IMR-90 (cell line): ENCODE results near the gene ZNF48. TPM values are rescaled to one million over a fixed set of nuclear protein-coding genes. Genes with fewer than 3 reads are reported as not detected.

Experiments
- ATAC-seq: fragments of 200-7000 bp; cut with Tn5 transposase; 2 replicates; pipeline ENCODE4 v1.9.1; 2020; ENCODE audit warnings: low read depth, mild to moderate bottlenecking, moderate library complexity
- BruUV-seq: library from RNA; stranded (reverse); fragments of 400-500 nt; replicated peaks from 2 replicates; lab custom pipeline; 2021; lab: Mats Ljungman, UMichigan
- CTCF ChIA-PET: fragments of 300-600 bp; formaldehyde crosslinking; extraction: SDS; loops from one replicate; lab custom pipeline; 2021; ENCODE audit warnings: antibody characterized with exemption; lab: Yijun Ruan, JAX
- POLR2A ChIA-PET: fragments of 300-600 bp; sonication (Branson Sonifier 250); formaldehyde crosslinking; loops from one replicate; lab custom pipeline; 2022; ENCODE audit warnings: antibody characterized with exemption; ENCODE audit not compliant: unreplicated experiment; lab: Charles Lee
- DNase-seq: peaks from one replicate; pipeline ENCODE4 v3.0.0; 2013
- H2AFZ ChIP-seq: replicated peaks from 2 replicates; pipeline ENCODE3; 2013; ENCODE audit warnings: low read length, mild to moderate bottlenecking; ENCODE audit not compliant: poor library complexity
- H2AK5ac ChIP-seq: 2 replicates; pipeline ENCODE4 v1.6.1; 2013; ENCODE audit warnings: low read depth, low read length, inconsistent platforms
- H2AK9ac ChIP-seq: replicated peaks from 2 replicates; pipeline ENCODE3; 2013; ENCODE audit warnings: mild to moderate bottlenecking, low read depth, low read length, moderate library complexity; ENCODE audit not compliant: poor library complexity
- H2BK120ac ChIP-seq: 2 replicates; pipeline ENCODE4 v1.6.1; 2013; ENCODE audit warnings: low read depth, low read length, inconsistent platforms
- H2BK15ac ChIP-seq: 3 replicates; pipeline ENCODE4 v1.6.1; 2013; ENCODE audit warnings: low read depth, low read length, inconsistent platforms
- H2BK20ac ChIP-seq: 2 replicates; pipeline ENCODE4 v1.6.1; 2013; ENCODE audit warnings: low read depth, mild to moderate bottlenecking, inconsistent platforms, low read length, moderate library complexity
- H2BK5ac ChIP-seq: 2 replicates; pipeline ENCODE4 v1.6.1; 2013; ENCODE audit warnings: mild to moderate bottlenecking, low read depth, low read length, inconsistent platforms; ENCODE audit not compliant: poor library complexity, severe bottlenecking
- H3K14ac ChIP-seq: replicated peaks from 2 replicates; pipeline ENCODE4 v1.6.1; 2013; ENCODE audit warnings: low read depth, low read length, inconsistent platforms
- H3K18ac ChIP-seq: 2 replicates; pipeline ENCODE4 v1.6.1; 2013; ENCODE audit warnings: low read depth, low read length, control low read depth
- H3K23ac ChIP-seq: 2 replicates; pipeline ENCODE4 v1.6.1; 2013; ENCODE audit warnings: low read depth, low read length, inconsistent platforms
- H3K27ac ChIP-seq: 2 replicates; pipeline ENCODE4 v1.5.1; 2013; ENCODE audit warnings: mild to moderate bottlenecking, control low read depth, low read length; ENCODE audit not compliant: insufficient read depth
- H3K27me3 ChIP-seq: 2 replicates; pipeline ENCODE4 v1.6.1; 2013; ENCODE audit warnings: low read length; ENCODE audit not compliant: control insufficient read depth, insufficient read depth
- H3K36me3 ChIP-seq: 2 replicates; pipeline ENCODE4 v1.6.1; 2013; ENCODE audit warnings: low read length, mixed read lengths; ENCODE audit not compliant: control insufficient read depth, insufficient read depth
- H3K4ac ChIP-seq: 2 replicates; pipeline ENCODE4 v1.6.1; 2013; ENCODE audit warnings: low read depth, low read length, inconsistent platforms
- H3K4me1 ChIP-seq: 2 replicates; pipeline ENCODE4 v1.6.1; 2013; ENCODE audit warnings: low read length, mixed read lengths; ENCODE audit not compliant: control insufficient read depth, insufficient read depth
- H3K4me2 ChIP-seq: 2 replicates; pipeline ENCODE4 v1.6.1; 2013; ENCODE audit warnings: low read depth, mild to moderate bottlenecking, control low read depth, low read length, moderate library complexity
- H3K4me3 ChIP-seq: 2 replicates; pipeline ENCODE4 v1.5.1; 2013; ENCODE audit warnings: low read depth, mild to moderate bottlenecking, control low read depth, low read length, moderate library complexity; ENCODE audit not compliant: insufficient read depth
- H3K56ac ChIP-seq: 2 replicates; pipeline ENCODE4 v1.6.1; 2013; ENCODE audit warnings: low read length, inconsistent platforms; ENCODE audit not compliant: insufficient read depth; ENCODE audit errors: extremely low read depth
- H3K79me1 ChIP-seq, 2 experiments: 2 replicates each; pipeline ENCODE4 v1.6.1; 2013; ENCODE audit warnings: low read length in 2 of 2, inconsistent platforms in 1 of 2, low read depth in 1 of 2
- H3K9ac ChIP-seq: 2 replicates; pipeline ENCODE4 v1.6.1; 2013; ENCODE audit warnings: low read depth, low read length, control low read depth
- H3K9me1 ChIP-seq: 2 replicates; pipeline ENCODE4 v1.6.1; 2013; ENCODE audit warnings: low read length, inconsistent platforms; ENCODE audit not compliant: insufficient read depth
- H3K9me3 ChIP-seq: 2 replicates; pipeline ENCODE4 v1.6.1; 2013; ENCODE audit warnings: low read length; ENCODE audit not compliant: control insufficient read depth, insufficient read depth
- H4K20me1 ChIP-seq: 2 replicates; pipeline ENCODE4 v1.6.1; 2013; ENCODE audit warnings: low read length, inconsistent platforms; ENCODE audit not compliant: insufficient read depth
- H4K5ac ChIP-seq: 2 replicates; pipeline ENCODE4 v1.6.1; 2013; ENCODE audit warnings: mild to moderate bottlenecking, low read depth, low read length, control low read depth
- H4K8ac ChIP-seq, 2 experiments: 2 replicates each; pipeline ENCODE4 v1.6.1; 2013; ENCODE audit warnings: low read depth in 2 of 2, low read length in 2 of 2, control low read depth in 1 of 2, inconsistent platforms in 1 of 2
- H4K91ac ChIP-seq: 2 replicates; pipeline ENCODE4 v1.6.1; 2013; ENCODE audit warnings: low read depth, low read length, inconsistent platforms; ENCODE audit not compliant: insufficient read depth
- BHLHE40 ChIP-seq: fragments of 150-350 bp; IDR thresholded peaks from 2 replicates; pipeline ENCODE4 v1.6.1; 2016; ENCODE audit warnings: mild to moderate bottlenecking, low read depth, low read length
- CEBPB ChIP-seq: IDR thresholded peaks from 2 replicates; pipeline ENCODE4 v1.6.1; 2012; ENCODE audit warnings: low read depth, low read length, improper control_type of control experiment
- CTCF ChIP-seq: conservative IDR thresholded peaks from 2 replicates; pipeline ENCODE4 v1.5.1; 2012; ENCODE audit warnings: mild to moderate bottlenecking, low read depth, low read length, improper control_type of control experiment
- ELK1 ChIP-seq: fragments of 150-350 bp; IDR thresholded peaks from 2 replicates; pipeline ENCODE4 v1.6.1; 2016; ENCODE audit warnings: low read depth, mild to moderate bottlenecking, low read length, moderate library complexity, borderline replicate concordance
- MAZ ChIP-seq: IDR thresholded peaks from 2 replicates; pipeline ENCODE4 v1.6.1; 2012; ENCODE audit warnings: low read depth, mild to moderate bottlenecking, low read length, improper control_type of control experiment, moderate library complexity, borderline replicate concordance
- NFE2L2 ChIP-seq: fragments of 150-350 bp; IDR thresholded peaks from 2 replicates; pipeline ENCODE4 v1.6.1; 2016; ENCODE audit warnings: low read depth, mild to moderate bottlenecking, low read length
- POLR2A ChIP-seq: IDR thresholded peaks from 2 replicates; pipeline ENCODE4 v1.6.1; 2012; ENCODE audit warnings: mild to moderate bottlenecking, low read depth, low read length
- RAD21 ChIP-seq: IDR thresholded peaks from 2 replicates; pipeline ENCODE4 v1.6.1; 2012; ENCODE audit warnings: low read length, improper control_type of control experiment
- RFX5 ChIP-seq: IDR thresholded peaks from 2 replicates; pipeline ENCODE4 v1.8.0; 2012; ENCODE audit warnings: low read depth, mild to moderate bottlenecking, low read length, moderate library complexity
- SMC3 ChIP-seq: fragments of 150-350 bp; IDR thresholded peaks from 2 replicates; pipeline ENCODE4 v1.6.1; 2016; ENCODE audit warnings: low read depth, mild to moderate bottlenecking, antibody characterized with exemption, low read length, moderate library complexity
- WGBS, 2 experiments: methylation state at CpG; one replicate each; pipeline versions ENCODE4 v1.1.5 to v1.1.7; 2013; ENCODE audit warnings: missing lambda C conversion rate in 2 of 2; ENCODE audit not compliant: insufficient read length in 1 of 2; ENCODE audit errors: extremely low coverage in 2 of 2; 5-methylcytosine and 5-hydroxymethylcytosine counted together
- dilution Hi-C: fragments of 300-500 bp; cut with HindIII; formaldehyde crosslinking; loops from one replicate; pipeline ENCODE4 v1.14.3; 2018; ENCODE audit warnings: low sequenced_read_pairs; ENCODE audit not compliant: unreplicated experiment
- in situ Hi-C: fragments of 300-500 bp; cut with MboI; formaldehyde crosslinking; loops from 3 replicates; pipeline ENCODE4 v1.14.3; 2019; ENCODE audit warnings: low sequenced_read_pairs, inconsistent platforms, mixed read lengths
- intact Hi-C: fragments of 100-400 bp; cut with micrococcal nuclease; formaldehyde crosslinking; loops from 2 replicates; pipeline ENCODE4 v1.10.0; 2022
- polyA plus RNA-seq, 3 experiments: library from polyadenylated mRNA; depleted of rRNA; stranded (reverse); fragments of >200 nt; gene quantifications; 2 replicates each; pipeline ENCODE4 v1.2.3, GENCODE V29; 2012; ENCODE audit warnings: low replicate concordance in 1 of 3
- total RNA-seq: library from RNA; depleted of rRNA; stranded (reverse); fragments of >200 nt; gene quantifications from 2 replicates; pipeline ENCODE4 v1.2.3, GENCODE V29; 2012

ZNF48 gene
- total and polyA plus RNA-seq, 2 of the 4 experiments (the other 2 are of a cell fraction), result 5.8 to 6.6 TPM

DNA sequence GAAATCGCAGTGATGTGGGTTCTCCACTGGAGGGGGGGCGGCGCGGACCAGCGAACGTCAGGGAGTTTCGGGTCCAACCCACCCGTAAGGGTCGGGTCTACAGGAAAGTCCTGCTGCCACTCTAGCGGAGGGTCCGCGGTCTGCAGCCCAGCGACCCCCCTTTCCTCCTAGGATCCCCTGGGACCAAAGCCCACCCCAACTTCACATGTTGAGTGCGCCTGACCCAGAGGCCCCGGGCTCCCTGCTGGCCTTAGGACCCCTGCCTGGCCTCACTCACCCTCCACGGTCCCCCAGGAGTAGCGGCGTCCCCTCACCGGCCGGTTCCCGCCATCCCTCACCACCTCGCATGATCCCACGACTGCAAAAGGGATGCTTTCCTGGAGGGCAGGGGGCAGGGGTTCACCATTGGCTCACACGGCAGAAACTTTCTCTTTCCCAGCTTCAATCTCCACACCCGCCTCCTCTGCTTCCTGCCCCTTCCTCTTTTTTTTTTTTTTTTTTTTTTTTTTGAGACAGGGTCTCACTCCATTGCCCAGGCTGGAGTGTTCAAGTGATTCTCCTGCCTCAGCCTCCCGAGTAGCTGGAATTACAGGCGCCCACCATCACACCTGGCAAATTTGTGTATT, 15.9 kb upstream of the ZNF48 start:
- peak overlapping the region; percentile 74 for H2AK5ac ChIP-seq
- no peak overlapping the region for H3K56ac ChIP-seq
- H3K18ac ChIP-seq, result no peak overlapping the region
- peaks cover 10% of the 10 kb centered on the region for H4K20me1 ChIP-seq
- peak overlapping the region; percentile 71 for H3K4me3 ChIP-seq
- peak overlapping the region; percentile 35 for H2BK5ac ChIP-seq
- no peak for DNase-seq
- ATAC-seq, result no peak
- peak overlapping the region in 1 of 2 experiments; percentile 69; a peak in 1 of 4 replicates for H4K8ac ChIP-seq
- peak overlapping the region; percentile 99 for H2AFZ ChIP-seq
- H3K9ac ChIP-seq, result peak overlapping the region; percentile 57
- peaks cover 7% of the 10 kb centered on the region for H3K4me1 ChIP-seq
- POLR2A ChIA-PET, result no interaction called here
- peak overlapping the region; percentile 50 for H3K27ac ChIP-seq
- intact Hi-C loops (loop anchor here (2.0 kb wide), 1 partner anchor 16 kb away; the partner anchor contains the start of gene ZNF48), dilution Hi-C loops (no loop called here), in situ Hi-C loops (no loop called here)
- H4K5ac ChIP-seq, result 0 out of 2 replicates have a peak overlapping the region, but pooled peaks have one; percentile 33
- H3K27me3 ChIP-seq, result no peaks in the 10 kb centered on the region
- no peak for TF ChIP-seq BHLHE40
- no peak for TF ChIP-seq RAD21
- TF ChIP-seq POLR2A, result no peak
- TF ChIP-seq MAZ, result no peak
- TF ChIP-seq ELK1, result no peak
- no peak for TF ChIP-seq NFE2L2
- no peak for TF ChIP-seq RFX5
- no peak for TF ChIP-seq CTCF
- no peak for TF ChIP-seq CEBPB
- no peak for TF ChIP-seq SMC3
- CTCF ChIA-PET, result no interaction called here
- H3K36me3 ChIP-seq, result no peaks in the 10 kb centered on the region
- H2AK9ac ChIP-seq, result peak overlapping the region; percentile 98
- 27% methylated on average over 12 of the region's 27 CpGs; no CpG with 5 or more reads in 1 of the 2 experiments for WGBS, 2 experiments
- H3K4me2 ChIP-seq, result peak overlapping the region; percentile 92
- no peak overlapping the region for H2BK20ac ChIP-seq
- H3K9me3 ChIP-seq, result no peaks in the 10 kb centered on the region
- H3K79me1 ChIP-seq, result peaks cover 5 to 30% of the 10 kb centered on the region in 2 experiments
- peak overlapping the region; percentile 72 for H3K23ac ChIP-seq
- no peak overlapping the region for H4K91ac ChIP-seq
- no peak overlapping the region for H2BK15ac ChIP-seq
- H3K9me1 ChIP-seq, result peaks cover 16% of the 10 kb centered on the region
- peak overlapping the region; percentile 58 for H3K4ac ChIP-seq
- BruUV-seq, result no TSS peak
- peak overlapping the region; percentile 7; the same call in 1 of the 2 replicates for H3K14ac ChIP-seq
- H2BK120ac ChIP-seq, result no peak overlapping the region; the same call in 1 of the 2 replicates
